Left ventricle myocardium inferior (tissue), 1 donor: ENCODE results near the gene TP53I3. TPM values are rescaled to one million over a fixed set of nuclear protein-coding genes. Genes with fewer than 3 reads are reported as not detected.

Source experiments
- DNase-seq: peaks from one replicate; pipeline ENCODE4 v3.0.0-alpha.2; 2020
- H3K27ac ChIP-seq: fragments of 200-600 bp; replicated peaks from 2 replicates; pipeline ENCODE4 v1.8.0; 2021
- H3K27me3 ChIP-seq: fragments of 200-600 bp; 2 replicates; pipeline ENCODE4 v1.8.0; 2021; ENCODE audit warnings: low read depth
- H3K36me3 ChIP-seq: fragments of 200-600 bp; 2 replicates; pipeline ENCODE4 v1.8.0; 2021
- H3K4me1 ChIP-seq: fragments of 200-600 bp; 2 replicates; pipeline ENCODE4 v1.8.0; 2021
- H3K4me3 ChIP-seq: fragments of 200-600 bp; 2 replicates; pipeline ENCODE4 v1.8.0; 2021; ENCODE audit warnings: mild to moderate bottlenecking, moderate library complexity
- H3K9me3 ChIP-seq: fragments of 200-600 bp; replicated peaks from 2 replicates; pipeline ENCODE4 v1.8.0; 2021
- intact Hi-C: fragments of 100-400 bp; cut with micrococcal nuclease; formaldehyde crosslinking; loops from one replicate; pipeline ENCODE4 v1.11.0; 2022
- total RNA-seq: library from RNA; stranded (reverse); fragmentation: NEBNext Ultra II Directional; extraction: Animal tissue kit (Norgen Biotek cat#: 25700); gene quantifications from one replicate; pipeline ENCODE4 v1.2.1, GENCODE V29; 2021
- TF ChIP-seq, protein P1 (sequence below): fragments of 200-600 bp; IDR thresholded peaks from 2 replicates; pipeline ENCODE4 v1.8.0; 2021; ENCODE audit warnings: antibody characterized with exemption, mild to moderate bottlenecking, borderline replicate concordance
- donor health status: DM: no; HTN: yes; CAD: no; lungs with severe emphysema.

TP53I3 gene
- total RNA-seq, 1 donor from 2014 or later = 7.5 TPM

DNA sequence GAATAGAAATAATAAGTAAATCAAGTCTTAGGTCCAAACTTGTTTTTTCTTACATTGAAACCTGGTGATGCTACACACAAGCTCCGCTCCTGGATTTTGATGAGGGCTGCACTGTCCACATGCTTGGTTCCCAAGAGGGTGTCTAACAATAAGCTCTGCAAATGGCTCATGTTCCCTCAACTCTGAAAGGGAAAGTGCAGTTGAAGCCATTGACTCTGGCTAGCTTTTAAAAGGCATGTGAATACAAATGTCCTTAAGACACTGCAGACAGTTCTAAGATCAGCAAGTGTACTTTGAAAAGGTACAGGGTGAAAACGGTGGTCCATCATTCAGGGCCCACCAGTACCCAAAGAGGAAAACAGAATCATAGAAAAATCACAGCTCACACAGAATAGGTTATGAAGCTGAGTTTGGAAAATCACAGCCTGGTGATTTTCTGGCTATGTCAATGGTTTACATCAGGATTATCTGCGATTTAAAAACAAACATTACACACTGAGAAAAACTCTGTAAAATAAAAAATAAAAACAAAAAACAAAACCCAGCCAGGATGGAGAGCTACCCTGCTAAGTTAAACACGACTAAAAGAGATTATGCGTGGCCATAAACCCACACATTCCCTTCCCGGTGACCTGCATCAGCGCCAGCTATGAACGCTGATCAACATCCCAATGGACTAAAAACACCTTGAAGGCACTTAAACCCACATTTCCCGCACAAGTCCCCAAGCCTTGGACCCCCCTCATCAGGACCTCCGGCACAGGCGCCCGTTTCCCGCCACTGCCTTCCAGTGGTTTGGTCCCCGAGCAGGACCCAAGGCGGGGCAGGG lies 37.9 kb upstream of the TP53I3 start:
- TF ChIP-seq, protein P1, sequence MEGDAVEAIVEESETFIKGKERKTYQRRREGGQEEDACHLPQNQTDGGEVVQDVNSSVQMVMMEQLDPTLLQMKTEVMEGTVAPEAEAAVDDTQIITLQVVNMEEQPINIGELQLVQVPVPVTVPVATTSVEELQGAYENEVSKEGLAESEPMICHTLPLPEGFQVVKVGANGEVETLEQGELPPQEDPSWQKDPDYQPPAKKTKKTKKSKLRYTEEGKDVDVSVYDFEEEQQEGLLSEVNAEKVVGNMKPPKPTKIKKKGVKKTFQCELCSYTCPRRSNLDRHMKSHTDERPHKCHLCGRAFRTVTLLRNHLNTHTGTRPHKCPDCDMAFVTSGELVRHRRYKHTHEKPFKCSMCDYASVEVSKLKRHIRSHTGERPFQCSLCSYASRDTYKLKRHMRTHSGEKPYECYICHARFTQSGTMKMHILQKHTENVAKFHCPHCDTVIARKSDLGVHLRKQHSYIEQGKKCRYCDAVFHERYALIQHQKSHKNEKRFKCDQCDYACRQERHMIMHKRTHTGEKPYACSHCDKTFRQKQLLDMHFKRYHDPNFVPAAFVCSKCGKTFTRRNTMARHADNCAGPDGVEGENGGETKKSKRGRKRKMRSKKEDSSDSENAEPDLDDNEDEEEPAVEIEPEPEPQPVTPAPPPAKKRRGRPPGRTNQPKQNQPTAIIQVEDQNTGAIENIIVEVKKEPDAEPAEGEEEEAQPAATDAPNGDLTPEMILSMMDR = no peak

DNA sequence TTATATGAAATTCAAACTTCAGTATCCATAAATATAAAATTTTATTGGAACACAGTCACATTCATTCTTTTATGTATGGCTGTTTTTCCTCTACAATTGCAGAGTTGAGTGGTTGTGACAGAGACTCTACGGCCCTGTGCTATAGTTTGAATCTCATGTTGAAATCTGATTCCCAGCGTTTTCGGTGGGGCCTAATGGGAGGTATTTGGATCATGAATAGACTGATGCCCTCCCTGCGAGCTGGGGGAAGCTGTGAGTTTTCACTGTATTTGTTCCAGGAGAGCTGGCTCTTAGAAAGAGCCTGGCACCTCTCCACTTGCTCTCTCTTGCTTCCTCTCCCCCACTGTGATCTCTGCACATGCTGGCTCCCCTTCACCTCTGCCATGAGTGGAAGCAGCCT lies 36.8 kb upstream of the TP53I3 start:
- TF ChIP-seq, protein P1 = no peak
- H3K27me3 ChIP-seq = no peaks in the 10 kb centered on the region
- H3K9me3 ChIP-seq = no peaks in the 10 kb centered on the region
- no peak overlapping the region for H3K27ac ChIP-seq
- H3K36me3 ChIP-seq = no peaks in the 10 kb centered on the region
- H3K4me3 ChIP-seq = no peak overlapping the region
- no peak for DNase-seq
- H3K4me1 ChIP-seq = peaks cover 30% of the 10 kb centered on the region
- intact Hi-C loops = no loop called here

More for the DNA sequence above, 37.9 kb upstream of the TP53I3 start:
- H3K9me3 ChIP-seq = no peaks in the 10 kb centered on the region
- DNase-seq = no peak
- intact Hi-C loops = no loop called here
- H3K4me1 ChIP-seq = peaks cover 30% of the 10 kb centered on the region
- H3K4me3 ChIP-seq = peak overlapping the region; percentile 87
- H3K27me3 ChIP-seq = no peaks in the 10 kb centered on the region
- no peaks in the 10 kb centered on the region for H3K36me3 ChIP-seq
- H3K27ac ChIP-seq = peak overlapping the region; percentile 99

DNA sequence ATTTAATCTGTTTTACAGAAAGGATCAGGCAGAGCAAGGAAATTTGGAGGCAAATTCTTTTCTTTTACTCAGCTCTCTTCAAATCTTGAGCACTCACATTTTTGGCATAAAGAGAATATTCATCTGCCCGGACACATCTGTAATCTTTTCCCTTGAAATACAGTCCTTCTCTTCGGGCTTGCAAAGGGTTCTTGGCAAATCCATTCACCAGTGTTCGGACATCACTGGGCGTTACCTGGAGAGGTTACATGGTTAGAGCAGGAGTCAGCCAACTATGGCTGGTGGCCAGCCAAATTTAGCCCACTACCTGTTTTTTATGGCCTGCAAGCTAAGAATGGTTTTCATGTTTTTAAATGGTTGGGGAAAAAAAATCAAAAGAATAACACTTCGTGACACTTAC lies 36.4 kb upstream of the TP53I3 start:
- no peak overlapping the region for H3K4me3 ChIP-seq
- H3K36me3 ChIP-seq = no peaks in the 10 kb centered on the region
- intact Hi-C loops = no loop called here
- no peak overlapping the region for H3K27ac ChIP-seq
- no peak for DNase-seq
- no peaks in the 10 kb centered on the region for H3K27me3 ChIP-seq
- H3K4me1 ChIP-seq = peaks cover 30% of the 10 kb centered on the region
- H3K9me3 ChIP-seq = no peaks in the 10 kb centered on the region
- TF ChIP-seq, protein P1 = no peak

DNA sequence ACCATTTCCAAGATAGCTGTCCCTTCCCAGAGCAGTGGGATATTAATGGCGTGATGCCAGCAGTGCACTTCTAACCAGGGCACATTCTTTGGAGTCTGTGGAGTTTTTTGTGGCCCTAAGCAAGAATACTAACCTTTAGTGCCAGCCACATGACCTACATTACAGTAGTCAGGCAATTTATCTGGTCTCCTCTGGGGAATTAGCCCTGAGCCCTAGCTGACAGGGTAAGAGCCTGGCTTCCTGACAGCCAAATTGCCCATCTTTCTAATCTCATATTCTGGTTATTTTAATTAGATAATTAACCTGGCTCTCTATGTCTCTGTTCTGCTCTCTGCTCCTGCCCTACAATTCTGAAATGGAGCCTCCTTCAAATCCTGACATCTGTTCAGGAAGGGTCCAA lies 33.3 kb upstream of the TP53I3 start:
- intact Hi-C loops = no loop called here
- H3K27ac ChIP-seq = no peak overlapping the region
- no peak overlapping the region for H3K4me3 ChIP-seq
- no peaks in the 10 kb centered on the region for H3K27me3 ChIP-seq
- TF ChIP-seq, protein P1 = no peak
- peaks cover 9% of the 10 kb centered on the region for H3K4me1 ChIP-seq
- H3K36me3 ChIP-seq = peaks cover 7% of the 10 kb centered on the region
- DNase-seq = no peak
- H3K9me3 ChIP-seq = peaks cover 11% of the 10 kb centered on the region

DNA sequence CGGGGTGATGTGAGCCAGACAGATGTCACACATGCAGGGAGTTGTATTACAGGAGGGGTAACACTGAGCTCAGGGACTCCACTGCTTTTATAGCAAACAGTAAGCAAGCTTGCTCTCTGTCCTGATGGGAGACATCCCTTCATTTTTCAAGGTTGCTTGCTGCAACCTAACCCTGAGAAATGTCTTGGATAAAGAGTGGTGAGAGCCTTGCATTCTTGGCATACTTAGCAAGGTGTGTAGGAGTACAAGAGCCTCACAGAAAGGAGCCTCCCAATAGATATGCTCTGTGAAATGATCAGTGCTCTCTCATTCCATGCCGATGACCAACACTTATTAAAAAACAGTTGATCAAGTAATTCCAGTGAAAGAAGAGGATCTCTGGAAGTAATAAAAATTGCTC lies 30.4 kb upstream of the TP53I3 start:
- Histone ChIP-seq H3K9me3 (peaks cover 11% of the 10 kb centered on the region), H3K36me3 (peaks cover 7% of the 10 kb centered on the region), H3K27ac (no peak overlapping the region), H3K4me1 (peaks cover 5% of the 10 kb centered on the region), H3K4me3 (no peak overlapping the region), H3K27me3 (no peaks in the 10 kb centered on the region)
- no peak for DNase-seq
- intact Hi-C loops = no loop called here
- TF ChIP-seq, protein P1 = no peak
